ENCODE measurements around the gene OR52N5. TPM values are rescaled to one million over a fixed set of nuclear protein-coding genes. Genes with fewer than 3 reads are reported as not detected.

OR52N5 gene
- total RNA-seq, result not detected in 2 replicates

DNA sequence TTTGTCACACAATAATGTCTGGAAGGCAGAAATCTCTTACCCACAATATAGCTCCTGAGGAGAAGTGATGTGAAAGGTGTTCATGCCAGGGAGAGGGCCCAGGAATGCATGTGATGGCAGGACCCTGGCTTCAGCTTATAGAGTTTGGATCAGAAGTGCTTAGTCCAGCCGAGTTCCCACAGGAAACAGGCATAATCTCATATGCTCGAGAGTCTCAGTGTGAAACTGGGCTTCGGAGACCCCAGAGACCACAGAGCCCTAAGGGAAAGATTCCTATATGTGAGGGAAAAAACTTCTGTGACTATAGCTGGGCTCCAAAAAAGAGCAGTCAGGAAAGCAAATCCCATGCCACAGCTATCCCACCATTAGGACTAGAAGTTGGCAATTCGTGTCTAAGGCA lies at the start of gene OR52N5:
TSS of gene OR52N5 (minus strand) at position 101 of the 400 bp plus-strand sequence. CDS start 4,721 bp downstream, outside the sequence.
- intact Hi-C loops (cut with micrococcal nuclease), result no loop called here

- intact Hi-C loops (cut with micrococcal nuclease), result no loop called here
These were observed 48.2 kb upstream of the OR52N5 start for GRCh38 chr11:5831196-5831829.

GRCh38 chr11:5818245-5818886 lies 35.2 kb upstream of the OR52N5 start:
- intact Hi-C loops (cut with micrococcal nuclease), result no loop called here

GRCh38 chr11:5815534-5815933 lies 32.4 kb upstream of the OR52N5 start:
- intact Hi-C loops (cut with micrococcal nuclease), result no loop called here

- intact Hi-C loops (cut with micrococcal nuclease), result loop anchor here (2.0 kb wide), 1 partner anchor 543 kb away; no protein-coding TSS in a partner anchor
These were observed 27.0 kb upstream of the OR52N5 start for GRCh38 chr11:5809905-5810795.

DNA sequence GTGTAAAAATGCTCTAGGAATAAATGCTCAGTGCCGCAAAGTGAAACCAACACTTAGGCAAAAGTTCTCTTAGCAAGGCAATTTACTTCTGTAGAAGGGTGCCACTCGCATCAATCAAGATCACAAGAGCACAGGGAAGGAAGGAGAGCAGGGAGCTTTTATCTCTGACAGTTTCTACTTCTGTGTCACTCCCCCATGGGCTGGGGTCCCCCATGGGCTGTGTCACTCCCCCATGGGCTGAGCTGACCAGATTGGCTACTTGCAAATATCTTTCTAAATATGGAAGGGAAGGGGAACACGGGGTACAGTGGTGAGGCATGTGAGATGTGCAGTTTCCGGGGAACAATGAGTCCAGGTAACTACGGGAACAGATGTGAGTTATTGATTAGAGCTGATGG lies 26.0 kb upstream of the OR52N5 start:
- intact Hi-C loops (cut with micrococcal nuclease), result loop anchor here (2.0 kb wide), 1 partner anchor 544 kb away; no protein-coding TSS in a partner anchor

DNA sequence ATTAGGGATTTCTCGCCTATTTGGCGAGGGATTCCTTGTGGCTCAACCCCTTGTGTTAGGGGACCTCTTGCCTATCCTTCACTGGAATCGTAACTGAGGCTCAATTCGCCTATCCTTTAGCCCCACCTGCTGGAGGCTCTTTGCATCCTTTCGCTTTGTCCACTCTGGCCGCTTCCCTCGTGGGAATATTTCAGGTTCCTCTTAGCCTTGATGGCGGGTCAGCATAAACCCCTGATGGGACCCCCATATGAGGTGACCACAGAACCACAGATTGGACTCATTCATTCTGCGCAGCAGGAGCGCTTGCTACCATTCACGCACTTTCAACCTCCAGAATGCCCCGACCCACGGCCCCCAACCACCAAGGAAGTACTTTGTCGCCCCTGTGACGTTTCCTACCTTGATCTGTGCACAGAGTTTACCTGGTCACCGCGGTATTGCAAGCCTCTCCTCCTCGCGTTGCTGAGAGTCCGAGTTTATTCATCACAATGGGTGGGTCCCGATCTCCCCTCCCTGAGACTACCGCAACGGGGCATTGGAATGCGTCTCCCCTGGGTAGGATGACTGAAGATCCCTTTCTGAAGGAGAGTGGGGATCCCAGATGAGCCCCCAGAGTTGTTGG lies 25.5 kb upstream of the OR52N5 start, which contains the start of gene OR52N2:
TSS of gene OR52N2 (plus strand) at position 425 of the 622 bp plus-strand sequence. CDS start 11,412 bp downstream, outside the sequence.
- intact Hi-C loops (cut with micrococcal nuclease), result loop anchor here (1.0 to 2.0 kb wide), 5 partner anchors 124 to 684 kb away; no protein-coding TSS in a partner anchor

DNA sequence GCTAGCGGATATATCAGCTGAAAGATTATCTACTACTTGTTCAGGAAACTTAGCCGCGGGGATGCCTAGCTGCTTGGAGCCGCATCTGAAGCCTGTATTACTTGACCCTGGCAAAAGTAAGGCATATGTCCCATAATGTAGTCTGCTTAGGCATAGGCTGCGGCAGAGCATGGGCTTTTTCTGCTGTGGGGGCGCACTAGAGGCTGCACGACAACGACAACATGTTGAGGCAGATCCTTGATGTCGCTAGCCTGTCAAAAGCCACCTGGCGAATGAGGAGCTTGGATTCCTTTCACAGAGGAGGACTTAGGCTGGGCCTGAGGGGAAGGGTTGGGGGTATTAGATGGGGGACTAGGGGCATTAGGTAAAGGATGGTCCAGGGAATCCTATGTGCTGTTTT lies 24.4 kb upstream of the OR52N5 start:
- intact Hi-C loops (cut with micrococcal nuclease), result no loop called here

DNA sequence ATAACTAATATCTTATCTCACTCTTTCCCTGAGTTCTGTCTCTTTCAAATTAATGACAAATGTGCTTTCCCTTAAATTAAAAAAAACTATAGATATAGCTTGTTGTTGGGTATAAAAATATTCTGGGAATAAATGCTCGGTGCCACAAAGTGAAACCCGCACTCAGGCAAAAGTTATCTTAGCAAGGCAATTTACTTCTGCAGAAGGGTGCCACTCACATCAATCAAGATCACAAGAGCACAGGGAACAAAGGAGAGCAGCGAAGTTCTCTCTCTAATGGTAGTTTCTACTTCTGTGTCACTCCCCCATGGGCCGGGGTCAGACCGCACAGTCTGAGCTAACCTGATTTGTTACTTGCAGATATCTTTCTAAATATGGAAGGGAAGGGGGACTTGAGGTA lies 20.8 kb upstream of the OR52N5 start:
- intact Hi-C loops (cut with micrococcal nuclease), result no loop called here

DNA sequence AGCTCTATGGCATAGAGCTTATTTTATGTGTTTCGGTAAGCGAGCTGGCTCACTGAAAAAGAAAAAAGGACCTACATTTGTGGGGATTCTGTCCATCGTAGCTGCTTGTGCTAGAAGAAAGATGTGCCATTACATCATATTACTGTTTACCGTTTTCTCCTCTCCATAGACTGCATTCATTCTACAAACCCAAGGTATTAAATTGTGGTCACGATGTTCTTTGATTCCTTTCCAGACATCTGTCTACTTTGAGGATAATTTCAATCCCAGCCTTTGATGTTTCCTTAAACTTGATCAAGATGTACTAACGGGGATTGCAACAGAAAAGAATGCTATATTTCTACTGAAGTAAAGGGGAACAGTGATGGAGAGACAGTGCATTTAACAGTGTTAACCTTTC lies 13.4 kb upstream of the OR52N5 start:
- intact Hi-C loops (cut with micrococcal nuclease), result no loop called here

- intact Hi-C loops (cut with micrococcal nuclease), result no loop called here
These were observed 8.0 kb upstream of the OR52N5 start, which contains the start of gene OR52N1 for GRCh38 chr11:5791165-5791564. Gene OR52N1, minus strand, starts transcription at chr11:5791265. Its CDS starts 2,449 bp downstream, at chr11:5788816.

DNA sequence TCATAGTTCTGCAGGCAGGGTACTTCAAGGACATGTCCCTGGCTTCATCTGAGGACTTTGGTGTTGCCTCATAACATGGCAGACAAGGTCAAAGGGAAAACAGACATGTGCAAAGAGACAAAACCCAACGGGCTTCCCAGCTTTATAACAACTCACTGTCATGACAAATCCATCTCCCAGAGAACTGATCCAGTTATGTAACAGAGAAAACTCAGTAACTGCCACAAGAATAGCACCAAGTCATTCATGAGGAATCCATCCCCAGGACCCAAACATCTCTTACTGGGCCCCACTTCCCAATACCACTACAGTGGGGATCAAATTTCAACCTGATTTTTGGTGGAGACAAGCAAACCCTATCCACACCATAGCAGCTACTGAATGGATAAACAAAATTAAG lies 16.1 kb downstream of the OR52N5 start:
- intact Hi-C loops (cut with micrococcal nuclease), result no loop called here

DNA sequence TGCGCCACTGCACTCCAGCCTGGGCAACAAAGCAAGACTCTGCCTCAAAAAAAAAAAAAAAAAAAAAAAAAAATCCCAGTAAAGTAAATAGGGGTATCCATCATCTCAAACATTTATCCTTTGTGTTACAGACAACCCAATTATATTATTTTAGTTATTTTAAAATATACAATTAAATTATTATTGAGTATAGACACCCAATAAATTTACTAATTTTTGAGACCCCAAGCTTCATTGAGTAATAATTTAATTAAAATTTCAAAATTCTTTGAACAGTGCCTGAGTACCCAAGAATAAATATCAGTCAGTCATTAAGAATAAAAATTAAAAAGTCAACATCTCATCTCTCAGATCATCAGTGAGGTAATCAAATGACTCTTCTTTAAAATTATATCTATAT lies 29.2 kb downstream of the OR52N5 start, which contains the start of gene OR52N4:
TSS of gene OR52N4 (plus strand) at position 301 of the 400 bp plus-strand sequence. CDS start 498 bp downstream, outside the sequence.
- intact Hi-C loops (cut with micrococcal nuclease), result no loop called here

DNA sequence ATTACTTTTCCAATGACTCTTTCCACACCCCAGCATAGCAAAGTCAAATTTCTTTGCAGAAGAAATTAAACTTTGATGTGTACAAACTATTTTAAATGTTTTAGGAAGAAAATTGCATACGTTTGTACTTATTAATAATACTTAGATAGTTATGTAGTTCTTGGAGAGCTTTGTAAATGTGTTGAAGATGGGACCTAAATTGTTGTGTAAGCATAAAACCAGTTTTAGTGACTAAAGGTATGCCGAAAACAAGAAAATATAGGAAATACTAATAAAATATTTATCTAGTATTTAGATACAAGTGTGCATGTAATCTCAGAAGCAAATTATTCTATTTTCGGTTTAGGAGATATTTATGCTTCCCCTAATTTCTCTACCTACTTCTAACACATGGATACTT lies 33.3 kb downstream of the OR52N5 start:
- intact Hi-C loops (cut with micrococcal nuclease), result no loop called here

GRCh38 chr11:5746614-5747013 lies 36.5 kb downstream of the OR52N5 start:
- intact Hi-C loops (cut with micrococcal nuclease), result no loop called here

DNA sequence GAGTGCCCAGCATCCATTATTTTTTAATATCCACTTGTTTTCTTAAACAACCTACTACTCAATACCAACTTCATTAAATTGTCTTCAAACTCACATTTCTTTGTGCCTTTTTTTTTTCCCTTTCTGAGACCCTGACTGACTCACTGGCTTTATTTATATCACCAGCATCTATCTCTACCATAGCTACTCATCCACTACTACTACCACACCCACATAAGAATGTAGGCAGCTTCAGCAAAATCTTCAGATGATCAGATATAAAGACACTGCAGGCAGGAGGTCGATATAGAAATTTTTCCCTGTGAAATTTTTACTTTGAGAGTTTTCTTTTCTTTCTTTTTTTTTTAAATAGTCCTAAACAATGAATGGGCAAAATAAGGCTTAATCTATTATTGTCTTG lies 44.7 kb downstream of the OR52N5 start:
- intact Hi-C loops (cut with micrococcal nuclease), result no loop called here

DNA sequence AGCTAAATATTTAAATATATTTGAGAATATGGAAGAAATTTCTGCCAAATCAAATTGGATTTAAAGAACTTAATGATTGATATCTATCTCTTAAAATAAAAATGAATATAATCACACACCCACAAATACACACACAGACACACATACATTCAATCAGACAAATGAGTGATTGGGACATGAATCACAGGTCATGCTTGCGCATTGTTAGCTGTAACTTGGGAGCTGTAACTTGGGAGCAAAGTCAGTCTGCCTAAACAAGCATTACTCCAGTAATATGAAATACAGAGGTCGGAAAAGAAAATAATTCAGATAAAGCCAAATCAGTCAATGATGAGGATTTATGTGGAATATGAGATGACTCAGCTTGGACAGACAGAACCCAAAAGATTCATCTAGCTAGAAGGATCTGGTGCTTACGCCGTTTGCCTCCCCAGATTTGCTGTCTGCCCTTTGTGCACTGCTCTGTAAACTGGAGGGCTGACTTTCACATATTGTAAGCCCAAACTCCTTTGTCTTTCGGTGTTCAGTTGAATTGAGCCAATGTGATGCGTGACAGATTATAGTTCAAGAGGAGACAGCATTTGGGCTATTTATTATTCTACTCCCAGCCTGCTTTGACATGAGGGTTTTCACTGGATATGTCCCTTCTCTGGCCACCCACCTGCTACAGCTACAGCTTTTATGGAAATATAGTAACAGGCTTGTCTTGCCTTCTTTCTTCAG lies 45.3 kb downstream of the OR52N5 start:
- intact Hi-C loops (cut with micrococcal nuclease), result no loop called here

GRCh38 chr11:5737091-5737490 lies 46.1 kb downstream of the OR52N5 start:
- intact Hi-C loops (cut with micrococcal nuclease), result no loop called here

DNA sequence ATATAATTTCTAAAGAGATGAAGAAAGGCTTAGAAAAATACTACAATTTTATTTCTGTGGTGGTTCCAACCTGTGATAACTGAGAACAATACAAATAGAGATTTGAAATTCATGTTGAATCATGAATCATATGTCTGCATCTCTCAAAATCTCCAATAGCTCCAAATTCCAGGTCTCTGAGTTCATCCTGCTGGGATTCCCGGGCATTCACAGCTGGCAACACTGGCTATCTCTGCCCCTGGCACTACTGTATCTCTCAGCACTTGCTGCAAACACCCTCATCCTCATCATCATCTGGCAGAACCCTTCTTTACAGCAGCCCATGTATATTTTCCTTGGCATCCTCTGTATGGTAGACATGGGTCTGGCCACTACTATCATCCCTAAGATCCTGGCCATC lies 46.8 kb downstream of the OR52N5 start, which contains the start of gene OR56B1:
TSS of gene OR56B1 (plus strand) at position 53 of the 400 bp plus-strand sequence. CDS start at position 122, 69 bp downstream.
- intact Hi-C loops (cut with micrococcal nuclease), result no loop called here

DNA sequence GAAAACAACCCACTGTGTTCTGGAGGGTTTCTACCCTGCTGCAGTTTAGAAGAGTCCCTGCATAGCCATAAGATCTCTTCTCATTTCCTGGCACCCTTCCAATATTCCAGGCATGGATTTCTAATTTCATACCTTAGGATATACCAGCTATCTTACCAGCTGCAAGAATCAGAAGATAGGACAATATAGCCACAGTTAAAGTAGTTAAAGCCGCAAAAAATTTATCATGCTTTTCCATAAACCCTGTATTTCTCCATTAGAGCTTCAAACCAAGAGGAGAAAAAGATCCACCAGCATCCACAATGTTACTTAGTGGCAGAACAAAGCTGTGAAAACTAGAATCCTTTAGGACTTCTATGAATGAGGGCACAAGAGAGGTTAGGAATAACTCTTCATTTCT lies 55.5 kb downstream of the OR52N5 start:
- intact Hi-C loops (cut with micrococcal nuclease), result no loop called here
